Kidney (tissue), 14 donors: ENCODE results near the gene TMC2. TPM values are rescaled to one million over a fixed set of nuclear protein-coding genes. Genes with fewer than 3 reads are reported as not detected.
A peak's percentile ranks its signal among the peaks of the same experiment; 100 is the strongest.

Experiments used
- DNase-seq, 5 donors: peaks; one replicate each; pipeline ENCODE4 v3.0.0-alpha.2; 2013 to 2020
- FAIRE-seq: peaks from 2 replicates; lab custom pipeline; 2012; peaks lifted over from hg19 to GRCh38; lab: Jason Lieb, UNC
- H3K27ac ChIP-seq, 2 donors: one replicate each; pipeline ENCODE4 v1.7.0; 2013; ENCODE audit warnings: low read depth in 2 of 2, low read length in 2 of 2, inconsistent platforms in 1 of 2
- H3K27me3 ChIP-seq: one replicate; pipeline ENCODE4 v1.7.1; 2013; ENCODE audit warnings: low read length, inconsistent platforms; ENCODE audit not compliant: control insufficient read depth, insufficient read depth
- H3K36me3 ChIP-seq, 3 donors: one replicate each; pipeline versions ENCODE4 v1.7.0 to v1.7.1; 2013; ENCODE audit warnings: low read length in 3 of 3, control low read depth in 1 of 3, inconsistent platforms in 1 of 3; ENCODE audit not compliant: insufficient read depth in 3 of 3, control insufficient read depth in 2 of 3
- H3K4me1 ChIP-seq, 3 donors: one replicate each; pipeline versions ENCODE4 v1.7.0 to v1.7.1; 2013; ENCODE audit warnings: low read length in 3 of 3, inconsistent platforms in 1 of 3, low read depth in 1 of 3; ENCODE audit not compliant: control insufficient read depth in 2 of 3, insufficient read depth in 2 of 3
- H3K4me3 ChIP-seq, 3 donors: one replicate each; pipeline versions ENCODE4 v1.7.0 to v1.8.1; 2013; ENCODE audit warnings: low read length in 3 of 3, control low read depth in 1 of 3, inconsistent platforms in 1 of 3
- H3K9ac ChIP-seq, 3 donors: one replicate each; pipeline versions ENCODE4 v1.7.0 to v1.7.1; 2013; ENCODE audit warnings: low read length in 3 of 3, control low read depth in 1 of 3, inconsistent platforms in 1 of 3
- H3K9me3 ChIP-seq, 3 donors: one replicate each; pipeline versions ENCODE4 v1.7.0 to v1.7.1; 2013; ENCODE audit warnings: low read length in 3 of 3, control low read depth in 1 of 3, inconsistent platforms in 1 of 3; ENCODE audit not compliant: control insufficient read depth in 2 of 3, insufficient read depth in 1 of 3
- intact Hi-C: fragments of 100-400 bp; cut with DNase I; formaldehyde crosslinking; loops from one replicate; pipeline ENCODE4 v1.11.1; 2022
- polyA plus RNA-seq: library from polyadenylated mRNA; stranded (reverse); fragments of 350-450 nt; fragmentation: Illumina TruSeq; extraction: RNeasy Lipid Tissue Mini Kit (QIAGEN cat#74804); gene quantifications from one replicate; pipeline ENCODE4 v1.2.3, GENCODE V29; 2014; ENCODE audit warnings: low read depth, low replicate concordance; ENCODE audit not compliant: insufficient read depth
- total RNA-seq: library from RNA; stranded (reverse); fragmentation: NEBNext Ultra II Directional; extraction: Animal tissue kit (Norgen Biotek cat#: 25700); gene quantifications from one replicate; pipeline ENCODE4 v1.2.1, GENCODE V29; 2021
- TF ChIP-seq, protein P1 (sequence below): IDR thresholded peaks from 3 replicates; pipeline ENCODE4 v1.5.1; 2012; ENCODE audit warnings: mild to moderate bottlenecking, moderate library complexity, borderline replicate concordance; ENCODE audit not compliant: insufficient read depth; ENCODE audit errors: extremely low read depth
- donor health status: control.
- donor health status: control.
- donor health status: control.
- donor health status: control.
- donor health status: control.
- donor health status: DM: yes; HTN: yes; CAD: no.
- donor health status: Normal renal cell carcinoma (clear cell type).

Gene TMC2
- total and polyA plus RNA-seq, 2 donors from 2014 or later = not detected

DNA sequence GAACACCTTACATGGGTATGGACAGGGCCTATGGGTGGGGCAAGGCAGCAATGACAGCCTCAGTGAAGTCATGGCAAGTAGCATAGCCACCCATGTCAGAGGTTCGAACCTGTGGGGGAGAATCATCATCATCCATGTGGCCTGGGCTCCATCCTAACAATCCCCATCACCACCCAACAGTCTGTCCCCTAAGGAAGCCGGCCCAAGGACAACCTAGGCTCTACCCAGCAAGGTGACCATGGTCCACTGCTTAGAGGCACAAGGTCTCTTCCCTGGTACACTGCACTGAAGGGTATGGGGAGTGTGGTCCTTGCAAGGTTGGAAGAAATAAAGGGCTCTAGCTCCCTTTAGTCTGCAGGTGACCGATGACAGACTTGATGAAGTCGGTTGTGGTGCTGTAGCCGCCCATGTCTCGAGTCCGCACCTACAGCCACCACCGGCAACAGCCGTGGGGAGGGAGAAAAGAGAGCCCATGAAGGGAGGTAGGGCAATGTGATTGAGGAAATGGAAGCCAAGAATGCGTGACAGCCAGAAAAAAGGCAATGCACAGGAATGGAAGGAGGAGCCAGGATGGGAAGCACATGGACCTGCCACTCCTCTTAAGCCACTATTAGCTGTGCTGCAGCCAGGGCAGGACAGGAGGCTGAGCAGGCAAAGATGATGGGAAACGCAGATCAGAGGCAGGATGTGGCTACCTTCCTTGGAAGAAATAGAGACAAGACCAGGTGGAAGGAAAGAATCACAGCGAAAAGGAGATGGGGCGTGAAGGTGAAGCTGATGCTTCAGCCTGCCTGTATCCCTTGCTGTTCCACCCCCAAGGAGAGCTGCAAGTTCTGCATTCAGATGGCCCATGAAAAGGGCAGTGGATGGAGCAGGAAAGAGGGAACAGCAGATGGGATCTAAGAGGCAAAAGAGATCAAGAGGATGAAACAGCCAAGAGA, 122.3 kb downstream of the TMC2 start:
- no peak for FAIRE-seq
- Histone ChIP-seq H3K36me3 (peaks cover 29 to 82% (median 45%) of the 10 kb centered on the region in 3 donors), H3K27me3 (no peaks in the 10 kb centered on the region)

DNA sequence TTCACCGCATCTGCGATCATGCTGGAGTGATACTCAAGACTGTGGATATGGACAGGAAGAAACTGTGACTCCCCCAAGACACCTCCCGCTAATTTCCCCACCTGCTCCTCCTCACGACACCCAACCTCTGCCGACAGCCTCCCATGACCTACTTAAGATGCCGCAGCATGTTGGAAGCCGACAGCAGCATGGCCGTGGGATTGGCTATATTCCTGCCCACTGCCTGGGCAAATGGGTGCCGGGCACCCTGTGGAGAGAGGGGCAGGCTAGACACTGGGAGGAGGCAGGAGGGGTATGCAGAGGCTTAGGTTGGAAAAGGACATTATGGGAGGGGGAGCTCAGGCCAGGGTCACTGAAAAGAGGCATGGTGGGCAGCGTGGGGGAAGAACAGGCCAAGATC, 123.2 kb downstream of the TMC2 start:
- TF ChIP-seq, protein P1, sequence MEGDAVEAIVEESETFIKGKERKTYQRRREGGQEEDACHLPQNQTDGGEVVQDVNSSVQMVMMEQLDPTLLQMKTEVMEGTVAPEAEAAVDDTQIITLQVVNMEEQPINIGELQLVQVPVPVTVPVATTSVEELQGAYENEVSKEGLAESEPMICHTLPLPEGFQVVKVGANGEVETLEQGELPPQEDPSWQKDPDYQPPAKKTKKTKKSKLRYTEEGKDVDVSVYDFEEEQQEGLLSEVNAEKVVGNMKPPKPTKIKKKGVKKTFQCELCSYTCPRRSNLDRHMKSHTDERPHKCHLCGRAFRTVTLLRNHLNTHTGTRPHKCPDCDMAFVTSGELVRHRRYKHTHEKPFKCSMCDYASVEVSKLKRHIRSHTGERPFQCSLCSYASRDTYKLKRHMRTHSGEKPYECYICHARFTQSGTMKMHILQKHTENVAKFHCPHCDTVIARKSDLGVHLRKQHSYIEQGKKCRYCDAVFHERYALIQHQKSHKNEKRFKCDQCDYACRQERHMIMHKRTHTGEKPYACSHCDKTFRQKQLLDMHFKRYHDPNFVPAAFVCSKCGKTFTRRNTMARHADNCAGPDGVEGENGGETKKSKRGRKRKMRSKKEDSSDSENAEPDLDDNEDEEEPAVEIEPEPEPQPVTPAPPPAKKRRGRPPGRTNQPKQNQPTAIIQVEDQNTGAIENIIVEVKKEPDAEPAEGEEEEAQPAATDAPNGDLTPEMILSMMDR = no peak
- H3K27me3 ChIP-seq = no peaks in the 10 kb centered on the region
- peaks cover 0 to 5% (median 2%) of the 10 kb centered on the region in 3 donors for H3K4me1 ChIP-seq
- no peak overlapping the region for H3K4me3 ChIP-seq
- no peak for DNase-seq
- H3K9ac ChIP-seq = no peak overlapping the region
- H3K27ac ChIP-seq = no peak overlapping the region
- H3K36me3 ChIP-seq = peaks cover 26 to 76% (median 45%) of the 10 kb centered on the region in 3 donors
- no peaks in the 10 kb centered on the region for H3K9me3 ChIP-seq
- intact Hi-C loops = no loop called here
- no peak for FAIRE-seq

More for the DNA sequence above, 122.3 kb downstream of the TMC2 start:
- TF ChIP-seq, protein P1 = no peak
- DNase-seq = no peak
- H3K4me3 ChIP-seq = no peak overlapping the region
- H3K27ac ChIP-seq = no peak overlapping the region
- H3K9me3 ChIP-seq = no peaks in the 10 kb centered on the region
- H3K4me1 ChIP-seq = peaks cover 2 to 10% (median 5%) of the 10 kb centered on the region in 3 donors
- intact Hi-C loops = no loop called here
- no peak overlapping the region for H3K9ac ChIP-seq

DNA sequence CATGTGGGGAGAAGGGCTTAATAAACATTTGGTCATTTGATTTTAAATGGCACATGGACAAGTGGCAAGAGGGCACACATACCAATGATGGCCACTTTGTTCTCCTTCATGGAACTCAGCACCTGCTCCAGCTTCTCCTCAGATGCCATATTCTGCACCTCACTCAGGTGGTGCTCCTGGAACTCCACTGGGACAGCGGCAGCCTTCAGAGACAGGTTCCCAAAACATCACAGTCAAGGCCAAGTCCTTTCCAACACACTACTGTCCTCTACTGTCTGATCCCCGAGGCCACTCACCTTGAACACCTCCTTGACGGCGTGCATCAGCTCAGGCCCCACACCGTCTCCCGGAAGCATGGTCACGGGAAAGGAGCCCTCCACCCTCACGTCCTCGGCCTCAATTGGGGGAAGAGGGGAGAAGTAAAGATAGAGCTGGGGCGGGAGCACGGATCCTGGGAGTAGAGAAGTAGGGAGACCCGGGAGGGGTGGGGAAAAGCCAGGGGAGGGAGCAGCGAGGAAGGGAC, 127.1 kb downstream of the TMC2 start:
- Histone ChIP-seq H3K4me3 (peak overlapping the region; percentile 95 to 97 (median 96)), H3K36me3 (peaks cover 5 to 38% (median 18%) of the 10 kb centered on the region in 3 donors), H3K27ac (peak overlapping the region in 1 of 2 donors; percentile 59), H3K4me1 (peaks cover 0 to 5% (median 2%) of the 10 kb centered on the region in 3 donors), H3K27me3 (no peaks in the 10 kb centered on the region), H3K9me3 (no peaks in the 10 kb centered on the region), H3K9ac (peak overlapping the region; percentile 74 to 99 (median 95))
- intact Hi-C loops = no loop called here
- no peak for DNase-seq
- FAIRE-seq = no peak
- TF ChIP-seq, protein P1 = no peak
